GM12874 (cell line): ENCODE data around the gene ITPKB.

ENCODE experiments used
- TF ChIP-seq, protein P1 (sequence below): IDR thresholded peaks from 2 replicates; pipeline ENCODE4 v1.5.1; 2011; ENCODE audit warnings: low read depth, mild to moderate bottlenecking, control low read depth, low read length, moderate library complexity; ENCODE audit not compliant: insufficient read depth

Gene ITPKB

DNA sequence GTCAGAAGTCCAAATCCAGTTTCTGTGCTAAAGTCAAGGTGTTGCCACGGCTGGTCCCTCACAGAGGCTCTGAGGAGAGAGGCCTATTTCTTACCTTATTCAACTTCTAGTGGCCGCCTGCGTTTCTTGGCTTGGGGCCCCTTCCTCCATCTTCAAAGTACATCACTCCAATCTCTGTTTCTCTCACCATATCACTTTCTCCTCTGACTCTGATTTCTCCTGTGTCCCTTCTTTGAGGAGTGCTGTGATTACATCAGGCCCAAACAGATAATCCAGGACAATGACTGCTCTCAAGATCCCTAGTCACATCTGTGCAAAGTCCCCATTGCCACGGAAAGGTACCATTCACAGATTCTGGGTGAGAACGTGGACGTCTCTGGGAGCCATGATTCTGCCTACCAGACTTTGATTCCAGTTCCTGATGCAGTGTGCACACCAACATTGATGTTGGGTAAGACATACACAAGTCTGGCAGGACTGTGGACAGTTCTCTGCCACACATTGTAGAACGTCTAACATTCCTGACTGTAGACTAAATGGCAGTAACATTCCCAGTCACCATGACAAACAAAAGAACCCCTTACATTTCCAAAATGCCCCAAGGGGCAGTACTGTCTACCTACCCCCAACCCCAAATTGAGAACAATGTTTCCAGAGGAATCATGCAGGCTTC, 43.0 kb upstream of the ITPKB start:
- TF ChIP-seq, protein P1, sequence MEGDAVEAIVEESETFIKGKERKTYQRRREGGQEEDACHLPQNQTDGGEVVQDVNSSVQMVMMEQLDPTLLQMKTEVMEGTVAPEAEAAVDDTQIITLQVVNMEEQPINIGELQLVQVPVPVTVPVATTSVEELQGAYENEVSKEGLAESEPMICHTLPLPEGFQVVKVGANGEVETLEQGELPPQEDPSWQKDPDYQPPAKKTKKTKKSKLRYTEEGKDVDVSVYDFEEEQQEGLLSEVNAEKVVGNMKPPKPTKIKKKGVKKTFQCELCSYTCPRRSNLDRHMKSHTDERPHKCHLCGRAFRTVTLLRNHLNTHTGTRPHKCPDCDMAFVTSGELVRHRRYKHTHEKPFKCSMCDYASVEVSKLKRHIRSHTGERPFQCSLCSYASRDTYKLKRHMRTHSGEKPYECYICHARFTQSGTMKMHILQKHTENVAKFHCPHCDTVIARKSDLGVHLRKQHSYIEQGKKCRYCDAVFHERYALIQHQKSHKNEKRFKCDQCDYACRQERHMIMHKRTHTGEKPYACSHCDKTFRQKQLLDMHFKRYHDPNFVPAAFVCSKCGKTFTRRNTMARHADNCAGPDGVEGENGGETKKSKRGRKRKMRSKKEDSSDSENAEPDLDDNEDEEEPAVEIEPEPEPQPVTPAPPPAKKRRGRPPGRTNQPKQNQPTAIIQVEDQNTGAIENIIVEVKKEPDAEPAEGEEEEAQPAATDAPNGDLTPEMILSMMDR = no peak

DNA sequence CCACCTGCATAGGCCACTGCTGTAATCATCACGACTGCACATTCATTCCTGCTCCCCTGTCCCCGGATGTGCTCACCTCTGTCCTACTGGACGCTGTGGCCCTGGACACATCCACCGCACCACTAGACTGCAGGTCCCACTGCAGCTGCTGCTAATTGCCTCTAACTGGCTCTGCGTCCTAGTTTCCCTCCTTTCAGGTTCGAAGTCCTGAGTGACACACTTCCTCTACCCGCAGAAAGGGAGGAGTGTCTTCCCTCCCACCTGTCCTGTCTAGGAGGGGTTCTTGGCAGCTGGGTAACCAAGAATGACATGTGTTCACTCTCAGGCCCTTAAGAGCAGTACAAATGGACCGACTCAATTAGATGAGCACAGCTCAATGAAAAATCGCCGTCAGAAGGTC, 40.5 kb upstream of the ITPKB start:
- TF ChIP-seq, protein P1 = no peak

GRCh38 chr1:226778657-226779058, 39.6 kb upstream of the ITPKB start:
- TF ChIP-seq, protein P1 = no peak

DNA sequence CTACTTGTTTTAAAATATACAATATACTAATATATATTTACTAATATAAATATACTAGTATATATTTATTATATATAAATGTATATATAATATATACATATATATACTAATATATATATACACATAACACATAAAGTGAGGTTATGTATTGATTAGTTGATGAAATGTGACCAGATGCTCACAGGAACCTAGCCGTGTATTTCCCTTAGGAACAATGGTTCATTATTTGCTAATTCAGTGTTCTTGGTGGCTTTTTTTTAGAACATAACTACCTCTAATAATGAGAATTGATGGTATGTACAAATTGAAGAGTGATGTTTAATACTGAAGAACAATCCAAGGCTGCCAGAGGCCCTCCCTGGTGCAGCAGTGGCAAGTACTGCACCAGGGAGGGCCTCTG, 37.9 kb upstream of the ITPKB start:
- TF ChIP-seq, protein P1 = no peak

DNA sequence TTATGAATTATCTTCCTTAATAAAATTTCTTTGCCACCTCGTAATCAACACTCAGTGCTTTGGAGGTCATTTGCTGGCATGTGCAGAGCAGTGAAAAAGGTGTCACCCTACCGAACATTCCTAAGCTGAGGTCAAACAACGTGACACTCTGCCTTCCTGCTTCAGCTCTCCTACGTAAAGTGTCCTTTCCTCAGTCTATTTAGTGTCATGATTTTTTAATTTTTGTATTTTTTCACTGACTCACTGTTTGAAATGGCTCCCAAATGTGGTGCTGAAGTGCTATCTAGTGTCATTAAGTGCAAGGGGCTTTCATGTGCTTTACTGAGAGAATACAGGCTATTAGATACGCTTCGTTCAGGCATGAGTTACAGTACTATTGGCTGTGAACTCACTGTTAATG, 37.0 kb upstream of the ITPKB start:
- TF ChIP-seq, protein P1 = no peak

DNA sequence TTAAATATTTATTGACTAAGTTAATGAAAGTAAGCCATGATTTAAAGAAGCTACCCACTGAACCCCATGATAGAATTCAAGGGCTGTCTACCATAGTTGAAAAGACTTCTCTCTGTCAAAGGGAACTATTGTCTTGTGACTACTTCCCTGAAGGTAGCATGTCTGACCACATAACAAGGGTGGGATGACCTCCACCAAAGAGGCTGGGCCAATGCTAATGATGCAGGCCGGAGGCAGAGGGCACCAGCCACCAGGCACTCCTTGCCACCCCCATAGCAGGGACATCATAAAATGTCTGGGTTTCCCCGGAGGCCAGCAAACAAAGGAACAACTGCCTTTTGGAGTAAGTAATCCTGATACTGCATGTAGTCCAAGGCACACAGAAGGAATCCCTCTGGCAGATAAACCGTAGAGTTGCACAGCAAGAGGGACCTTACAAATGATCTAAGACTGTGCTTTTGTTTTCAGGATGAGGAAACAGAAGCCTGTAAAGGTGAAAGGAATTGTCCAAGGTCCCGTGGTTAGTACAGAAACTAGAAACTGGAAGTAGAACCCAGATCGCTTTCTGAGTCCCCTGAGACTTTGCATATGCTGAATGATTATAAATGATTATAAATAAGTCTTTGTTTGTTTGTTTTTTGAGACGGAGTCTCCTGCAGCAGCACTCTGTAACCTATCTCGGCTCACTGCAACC, 33.5 kb upstream of the ITPKB start:
- TF ChIP-seq, protein P1 = no peak

GRCh38 chr1:226766565-226766964, 27.5 kb upstream of the ITPKB start:
- TF ChIP-seq, protein P1 = no peak
